G401.6 (cell line): ENCODE results near the gene PALS1.

ENCODE experiments used
- FAIRE-seq: peaks from 2 replicates; lab custom pipeline; 2012; peaks lifted over from hg19 to GRCh38; lab: Jason Lieb, UNC

The PALS1 gene

GRCh38 chr14:67241411-67242167 lies at the start of gene PALS1:
TSS of gene PALS1 (plus strand) at chr14:67241435. CDS start at chr14:67279171, 37,736 bp downstream.
- FAIRE-seq: no peak

- FAIRE-seq: no peak
Measured at GRCh38 chr14:67191768-67192290, 49.4 kb upstream of the PALS1 start.

- FAIRE-seq: no peak
Measured at GRCh38 chr14:67192366-67192765, 48.9 kb upstream of the PALS1 start.

GRCh38 chr14:67195279-67195678 lies 46.0 kb upstream of the PALS1 start:
- FAIRE-seq: no peak

- no peak for FAIRE-seq
Measured at GRCh38 chr14:67199016-67199415, 42.2 kb upstream of the PALS1 start.

GRCh38 chr14:67207810-67208209 lies 33.4 kb upstream of the PALS1 start:
- no peak for FAIRE-seq

- FAIRE-seq: no peak
Measured at GRCh38 chr14:67218126-67218525, 23.1 kb upstream of the PALS1 start.

- FAIRE-seq: no peak
Measured at GRCh38 chr14:67221248-67221981, 19.8 kb upstream of the PALS1 start.

- FAIRE-seq: no peak
Measured at GRCh38 chr14:67221982-67222328, 19.3 kb upstream of the PALS1 start.

GRCh38 chr14:67225523-67225922 lies 15.7 kb upstream of the PALS1 start:
- no peak for FAIRE-seq

GRCh38 chr14:67228325-67228984 lies 12.8 kb upstream of the PALS1 start:
- peak; percentile 72 for FAIRE-seq

GRCh38 chr14:67232066-67232465 lies 9.2 kb upstream of the PALS1 start:
- no peak for FAIRE-seq

- no peak for FAIRE-seq
Measured at GRCh38 chr14:67232621-67233020, 8.6 kb upstream of the PALS1 start.

GRCh38 chr14:67237591-67237990 lies 3.6 kb upstream of the PALS1 start:
- no peak for FAIRE-seq

- no peak for FAIRE-seq
Measured at GRCh38 chr14:67239582-67239981, 1.7 kb upstream of the PALS1 start.

- no peak for FAIRE-seq
Measured at GRCh38 chr14:67240168-67240932, 885 bp upstream of the PALS1 start.

GRCh38 chr14:67240978-67241410 lies 241 bp upstream of the PALS1 start:
- peak; percentile 86 for FAIRE-seq

GRCh38 chr14:67242168-67242420 lies 859 bp downstream of the PALS1 start:
- FAIRE-seq: peak; percentile 72

- FAIRE-seq: no peak
Measured at GRCh38 chr14:67245104-67245503, 3.9 kb downstream of the PALS1 start.

GRCh38 chr14:67251573-67252226 lies 10.5 kb downstream of the PALS1 start:
- no peak for FAIRE-seq

GRCh38 chr14:67253076-67253635 lies 11.9 kb downstream of the PALS1 start:
- FAIRE-seq: no peak

- FAIRE-seq: no peak
Measured at GRCh38 chr14:67257906-67258305, 16.7 kb downstream of the PALS1 start.
